Loucy (cell line): ENCODE results near the gene HOXD10.

ENCODE experiments used
- CTCF ChIP-seq: fragments of 200-600 bp; sonication (generic); conservative IDR thresholded peaks from 2 replicates; pipeline ENCODE4 v1.5.1; 2014; ENCODE audit warnings: mild to moderate bottlenecking, antibody characterized with exemption, low read length
- EZH2phosphoT487 ChIP-seq: fragments of 200-600 bp; IDR thresholded peaks from 2 replicates; pipeline ENCODE4 v1.6.1; 2018; ENCODE audit warnings: antibody characterized with exemption, mild to moderate bottlenecking, moderate library complexity, borderline replicate concordance

GRCh38 chr2:176067589-176068418 is 48.8 kb upstream of the HOXD10 start:
- TF ChIP-seq CTCF (no peak), EZH2phosphoT487 (no peak)
